ENCODE measurements around the gene SLC25A36. TPM values are rescaled to one million over a fixed set of nuclear protein-coding genes. Genes with fewer than 3 reads are reported as not detected.

Gene SLC25A36
- total and polyA plus RNA-seq, 2 of the 4 experiments (the other 2 are of a cell fraction): 31.3 to 76.7 TPM

DNA sequence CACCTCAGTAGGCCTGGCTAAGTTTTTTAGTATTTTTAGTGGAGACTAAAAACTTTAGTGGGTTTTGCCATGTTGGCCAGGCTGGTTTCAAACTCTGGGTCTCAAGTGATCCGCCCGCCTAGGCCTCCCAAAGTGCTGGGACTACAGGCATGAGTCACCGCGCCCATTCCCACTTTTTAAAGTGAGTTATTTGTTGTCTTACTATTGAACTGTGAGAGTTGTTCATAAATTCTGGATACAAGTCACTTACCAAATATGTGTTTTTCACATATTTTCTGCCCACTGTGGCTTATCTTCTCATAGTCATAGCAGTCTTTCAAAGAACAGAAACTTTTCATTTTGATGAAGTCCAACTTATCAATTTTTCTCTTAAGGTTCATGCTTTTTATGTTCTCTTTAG is 79.6 kb downstream of the SLC25A36 start:
- no peak overlapping the region for H4K91ac ChIP-seq (ENCODE audit: insufficient read depth, low read depth, low read length)
- in situ Hi-C loops (cut with MboI; ENCODE audit: low sequenced_read_pairs) (no loop called here), intact Hi-C loops (cut with micrococcal nuclease) (no loop called here), dilution Hi-C loops (cut with HindIII; ENCODE audit: low sequenced_read_pairs, unreplicated experiment) (no loop called here)
- peaks cover 1% of the 10 kb centered on the region; the same call in 1 of the 2 replicates for H3K27me3 ChIP-seq (ENCODE audit: control insufficient read depth, insufficient read depth, low read length)
- H3K9me3 ChIP-seq (ENCODE audit: control insufficient read depth, insufficient read depth, low read length): no peaks in the 10 kb centered on the region
- H3K56ac ChIP-seq (ENCODE audit: extremely low read depth, insufficient read depth, low read length): no peak overlapping the region
- ChIA-PET CTCF (no interaction called here), POLR2A (ENCODE audit: unreplicated experiment) (no interaction called here)
- ATAC-seq (ENCODE audit: low read depth) (no peak), DNase-seq (no peak)
- H3K36me3 ChIP-seq (ENCODE audit: control insufficient read depth, insufficient read depth, low read length): no peaks in the 10 kb centered on the region
- no peaks in the 10 kb centered on the region for H3K9me1 ChIP-seq (ENCODE audit: insufficient read depth, low read length)
- H4K8ac ChIP-seq (ENCODE audit: low read depth in 2 of 2, low read length in 2 of 2): no peak overlapping the region
- no peaks in the 10 kb centered on the region for H3K4me1 ChIP-seq (ENCODE audit: control insufficient read depth, insufficient read depth, low read length)
- no peak overlapping the region for H3K4ac ChIP-seq (ENCODE audit: low read depth, low read length)
- BruUV-seq (replicated peaks): no TSS peak
- H3K4me3 ChIP-seq (ENCODE audit: insufficient read depth, low read depth, low read length): no peak overlapping the region
- H4K20me1 ChIP-seq (ENCODE audit: insufficient read depth, low read length): no peaks in the 10 kb centered on the region
- H3K14ac ChIP-seq (replicated peaks; ENCODE audit: low read depth, low read length): no peak overlapping the region
- H3K9ac ChIP-seq (ENCODE audit: low read depth, low read length): no peak overlapping the region
- H2AFZ ChIP-seq (replicated peaks; ENCODE audit: low read length, poor library complexity): no peak overlapping the region
- TF ChIP-seq POLR2A (IDR thresholded peaks at IDR 0.05; ENCODE audit: low read depth, low read length) (no peak), RCOR1 (IDR thresholded peaks at IDR 0.05; ENCODE audit: insufficient replicate concordance, low read length) (no peak), CHD1 (IDR thresholded peaks at IDR 0.05; ENCODE audit: low read depth, low read length) (no peak), FOS (IDR thresholded peaks at IDR 0.05; ENCODE audit: low read depth, low read length) (no peak), CTCF (conservative IDR thresholded peaks at IDR 0.05; ENCODE audit: low read depth, low read length) (no peak), MAZ (IDR thresholded peaks at IDR 0.05; ENCODE audit: borderline replicate concordance, low read depth, low read length) (no peak), MAFK (IDR thresholded peaks at IDR 0.05; ENCODE audit: low read depth, low read length) (no peak), MXI1 (IDR thresholded peaks at IDR 0.05; ENCODE audit: borderline replicate concordance, low read depth, low read length) (no peak), NFE2L2 (IDR thresholded peaks at IDR 0.05; ENCODE audit: low read depth, low read length) (no peak), RFX5 (IDR thresholded peaks at IDR 0.05; ENCODE audit: low read depth, low read length) (no peak), RAD21 (IDR thresholded peaks at IDR 0.05; ENCODE audit: low read length) (no peak), USF2 (IDR thresholded peaks at IDR 0.05; ENCODE audit: low read depth, low read length) (no peak), SMC3 (IDR thresholded peaks at IDR 0.05; ENCODE audit: low read depth, low read length) (no peak), BHLHE40 (IDR thresholded peaks at IDR 0.05; ENCODE audit: low read depth, low read length) (no peak), CEBPB (IDR thresholded peaks at IDR 0.05; ENCODE audit: low read depth, low read length) (no peak)
- TF ChIP-seq, protein P1, sequence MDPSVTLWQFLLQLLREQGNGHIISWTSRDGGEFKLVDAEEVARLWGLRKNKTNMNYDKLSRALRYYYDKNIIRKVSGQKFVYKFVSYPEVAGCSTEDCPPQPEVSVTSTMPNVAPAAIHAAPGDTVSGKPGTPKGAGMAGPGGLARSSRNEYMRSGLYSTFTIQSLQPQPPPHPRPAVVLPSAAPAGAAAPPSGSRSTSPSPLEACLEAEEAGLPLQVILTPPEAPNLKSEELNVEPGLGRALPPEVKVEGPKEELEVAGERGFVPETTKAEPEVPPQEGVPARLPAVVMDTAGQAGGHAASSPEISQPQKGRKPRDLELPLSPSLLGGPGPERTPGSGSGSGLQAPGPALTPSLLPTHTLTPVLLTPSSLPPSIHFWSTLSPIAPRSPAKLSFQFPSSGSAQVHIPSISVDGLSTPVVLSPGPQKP (IDR thresholded peaks at IDR 0.05; ENCODE audit: borderline replicate concordance, low read depth, low read length): no peak
- H3K4me2 ChIP-seq (ENCODE audit: low read depth, low read length): no peak overlapping the region
- no CpG with 5 or more reads among the region's 4 CpGs for WGBS, 2 experiments (ENCODE audit: extremely low coverage in 2 of 2, insufficient read length in 1 of 2)
- no peak overlapping the region for H4K5ac ChIP-seq (ENCODE audit: low read depth, low read length)
- H2BK20ac ChIP-seq (ENCODE audit: low read depth, low read length): no peak overlapping the region
- H3K23ac ChIP-seq (ENCODE audit: low read depth, low read length): no peak overlapping the region
- no peak overlapping the region for H2BK120ac ChIP-seq (ENCODE audit: low read depth, low read length)
- H2AK9ac ChIP-seq (replicated peaks; ENCODE audit: low read depth, low read length, poor library complexity): no peak overlapping the region
- no peaks in the 10 kb centered on the region for H3K79me1 ChIP-seq (ENCODE audit: low read depth in 1 of 2, low read length in 2 of 2)
- H3K27ac ChIP-seq (ENCODE audit: insufficient read depth, low read length): no peak overlapping the region
- H3K18ac ChIP-seq (ENCODE audit: low read depth, low read length): no peak overlapping the region
- no peak overlapping the region for H2AK5ac ChIP-seq (ENCODE audit: low read depth, low read length)
- H2BK15ac ChIP-seq (ENCODE audit: low read depth, low read length): no peak overlapping the region
- H2BK5ac ChIP-seq (ENCODE audit: low read depth, low read length, poor library complexity, severe bottlenecking): no peak overlapping the region

Measured in IMR-90 (cell line).